ENCODE data around the gene ECHS1. TPM values are rescaled to one million over a fixed set of nuclear protein-coding genes. Genes with fewer than 3 reads are reported as not detected.

ECHS1 gene
- total and polyA plus RNA-seq, 10 of the 15 experiments (the other 5 are each of a cell fraction or from before 2014, with no cell fraction given), result 32.7 to 164 (median 62.4) TPM

DNA sequence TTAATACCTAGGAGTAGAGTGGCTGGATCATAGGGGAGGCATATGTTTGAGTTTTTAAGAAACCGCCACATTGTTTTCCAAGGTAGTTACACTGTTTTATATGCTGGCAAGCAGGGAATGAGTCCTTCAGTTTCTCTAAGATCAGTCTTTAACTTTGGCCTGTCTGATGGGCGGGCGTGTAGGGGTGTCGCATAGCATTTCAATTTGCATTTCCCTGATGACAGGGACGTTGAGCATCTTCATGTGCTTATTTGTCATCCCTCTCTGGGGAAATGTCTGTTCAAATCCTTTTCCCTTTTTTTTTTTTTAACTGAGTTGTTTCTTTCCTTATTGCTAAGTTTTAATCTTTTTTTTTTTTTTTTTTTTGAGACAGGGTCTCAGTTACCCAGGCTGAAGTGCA is 30.6 kb upstream of the ECHS1 start:
- no TSS peak for BruUV-seq (replicated peaks)
- Histone ChIP-seq H4K20me1 (ENCODE audit: control insufficient read depth, insufficient read depth) (peaks cover 3% of the 10 kb centered on the region; the same call in 1 of the 2 replicates), H3K9me3 (replicated peaks; ENCODE audit: control insufficient read depth, insufficient read depth, low read length) (peaks cover 9% of the 10 kb centered on the region; the same call in 2 of the 3 replicates), H3K9ac (ENCODE audit: control insufficient read depth, insufficient read depth, low read length) (no peak overlapping the region), H3K79me2 (ENCODE audit: control insufficient read depth, insufficient read depth, low read length) (peaks cover 15% of the 10 kb centered on the region), H3K4me3 (no peak overlapping the region), H2AFZ (ENCODE audit: control insufficient read depth, low read depth, low read length) (no peak overlapping the region), H3K4me2 (ENCODE audit: control insufficient read depth, insufficient read depth) (no peak overlapping the region), H3K4me1 (ENCODE audit: control insufficient read depth, insufficient read depth, low read length) (peaks cover 36% of the 10 kb centered on the region), H3K36me3 (ENCODE audit: control insufficient read depth in 2 of 2, insufficient read depth in 2 of 2, low read length in 1 of 2) (peaks cover 11 to 26% of the 10 kb centered on the region in 2 experiments; a peak in 3 of 4 replicates), H3K27me3 (replicated peaks in 1 of 2; ENCODE audit: control insufficient read depth in 2 of 2, insufficient read depth in 2 of 2, low read length in 1 of 2) (no peaks in the 10 kb centered on the region), H3K27ac (ENCODE audit: control insufficient read depth, insufficient read depth) (no peak overlapping the region)
- ATAC-seq, result no peak
- WGBS (ENCODE audit: insufficient coverage, insufficient replicate concordance, low lambda C conversion rate, missing lambda C conversion rate), result 90% methylated on average over 5 of the region's 5 CpGs
- no peak for FAIRE-seq
- no peak for DNase-seq (ENCODE audit: low read depth, low spot score)
- intact Hi-C loops (cut with micrococcal nuclease; ENCODE audit: unreplicated experiment), result no loop called here
- ChIA-PET SMC1A (ENCODE audit: uncharacterized antibody, unreplicated experiment) (interaction anchor here (1.3 kb wide), 1 partner anchor 13 kb away, joined by 4 read pairs; no protein-coding TSS in a partner anchor), CTCF (no interaction called here), POLR2A (interaction anchor here (0.6 to 0.7 kb wide), 2 partner anchors 43 to 46 kb away, joined by 3 to 4 read pairs; no protein-coding TSS in a partner anchor), RAD21 (ENCODE audit: unreplicated experiment) (no interaction called here)
- in situ Hi-C loops (cut with MboI), result no loop called here
- no peak for TF ChIP-seq CBX5 (IDR thresholded peaks at IDR 0.05; ENCODE audit: low read depth)
- TF ChIP-seq NR2C2 (IDR thresholded peaks at IDR 0.05; ENCODE audit: borderline replicate concordance, control insufficient read depth, insufficient read length, low read depth), result no peak
- TF ChIP-seq MXI1 (IDR thresholded peaks at IDR 0.05; ENCODE audit: low read depth, low read length), result no peak
- no peak for TF ChIP-seq POLR2A (IDR thresholded peaks at IDR 0.05; ENCODE audit: low read depth, low read length)
- TF ChIP-seq ZNF687 (IDR thresholded peaks at IDR 0.05), result no peak
- no peak for TF ChIP-seq ESRRA (IDR thresholded peaks at IDR 0.05; ENCODE audit: low read length)
- no peak for TF ChIP-seq SIN3A (IDR thresholded peaks at IDR 0.05; ENCODE audit: low read depth, low read length)
- no peak for TF ChIP-seq IKZF2 (IDR thresholded peaks at IDR 0.05)
- TF ChIP-seq CHD2 (IDR thresholded peaks at IDR 0.05; ENCODE audit: borderline replicate concordance, low read depth, low read length), result no peak
- TF ChIP-seq ZNF24 (IDR thresholded peaks at IDR 0.05), result no peak
- no peak for TF ChIP-seq SREBF1 (IDR thresholded peaks at IDR 0.05; ENCODE audit: low read length)
- no peak for TF ChIP-seq CEBPB (IDR thresholded peaks at IDR 0.05; ENCODE audit: borderline replicate concordance in 1 of 2, low read depth in 2 of 2, low read length in 2 of 2)
- no peak for TF ChIP-seq BHLHE40 (IDR thresholded peaks at IDR 0.05; ENCODE audit: borderline replicate concordance in 1 of 2, low read depth in 2 of 2, low read length in 1 of 2)
- no peak for TF ChIP-seq STAT1 (conservative IDR thresholded peaks at IDR 0.05)

Measured in GM12878 (cell line).